Transverse colon (tissue), 3 donors: ENCODE measurements around the gene DMRTC2.

Experiments
- CTCF ChIP-seq, 5 experiments: fragments of 200-600 bp in 3 of 5; fragments of 450-650 bp in 2 of 5; sonication (generic) in 3 of 5; IDR thresholded peaks; 1 replicate in 2 of 5; 2 replicates in 3 of 5; pipeline ENCODE4 v1.5.1; 2016 to 2017; ENCODE audit warnings: antibody characterized with exemption in 5 of 5, inconsistent platforms in 3 of 5, mild to moderate bottlenecking in 2 of 5, moderate library complexity in 1 of 5
- POLR2A ChIP-seq: fragments of 450-650 bp; IDR thresholded peaks from one replicate; pipeline ENCODE4 v1.6.1; 2016; ENCODE audit warnings: antibody characterized with exemption, mild to moderate bottlenecking, moderate library complexity

DNA sequence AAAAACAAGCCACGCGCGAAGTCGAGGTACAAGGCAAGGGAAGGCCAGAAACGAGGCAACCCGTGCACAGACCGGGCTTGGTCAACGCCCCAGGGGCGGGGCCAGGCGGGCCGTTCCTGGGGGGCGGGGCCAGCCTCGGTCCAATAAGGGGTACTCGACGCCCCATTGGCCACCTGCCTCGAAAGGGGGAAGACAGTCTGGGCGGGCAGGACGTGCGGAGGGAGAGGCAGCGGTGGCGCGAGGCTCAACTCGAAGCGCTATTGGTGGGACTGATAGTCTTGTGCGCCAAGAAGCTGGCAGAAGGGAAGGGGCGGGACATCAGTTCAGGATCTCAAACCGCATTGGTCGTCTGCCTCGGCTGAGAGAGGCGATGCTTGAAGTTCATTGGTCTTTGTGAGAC lies 241 bp upstream of the DMRTC2 start, which contains the start of gene LYPD4:
- no peak for TF ChIP-seq CTCF (IDR thresholded peaks at IDR 0.05)
- no peak for TF ChIP-seq POLR2A
